Mesendoderm (in vitro differentiated cells): ENCODE results near the gene MOGAT1.

Source experiments
- DNase-seq: peaks from one replicate; pipeline ENCODE4 v3.0.0; 2013
- H2AK5ac ChIP-seq: 2 replicates; pipeline ENCODE4 v1.6.1; 2013; ENCODE audit warnings: low read length, inconsistent platforms
- H2BK120ac ChIP-seq: 2 replicates; pipeline ENCODE4 v1.6.1; 2013; ENCODE audit warnings: low read depth, mild to moderate bottlenecking, low read length, moderate library complexity, mixed read lengths
- H2BK15ac ChIP-seq: replicated peaks from 2 replicates; pipeline ENCODE4 v1.6.1; 2013; ENCODE audit warnings: low read depth, mild to moderate bottlenecking, moderate library complexity
- H2BK5ac ChIP-seq: 2 replicates; pipeline ENCODE4 v1.6.1; 2013; ENCODE audit warnings: low read length, inconsistent platforms
- H3K18ac ChIP-seq: 2 replicates; pipeline ENCODE4 v1.6.1; 2013; ENCODE audit warnings: mild to moderate bottlenecking, low read length, mixed read lengths
- H3K23ac ChIP-seq: one replicate; pipeline ENCODE4 v1.6.1; 2013; ENCODE audit warnings: low read length
- H3K27ac ChIP-seq: 2 replicates; pipeline ENCODE4 v1.5.1; 2013; ENCODE audit warnings: low read depth, mild to moderate bottlenecking, inconsistent platforms, low read length, moderate library complexity
- H3K27me3 ChIP-seq: 2 replicates; pipeline ENCODE4 v1.6.1; 2013; ENCODE audit warnings: low read length, control low read depth, mild to moderate bottlenecking, inconsistent platforms; ENCODE audit not compliant: insufficient read depth, poor library complexity
- H3K36me3 ChIP-seq: 2 replicates; pipeline ENCODE4 v1.6.1; 2013; ENCODE audit warnings: low read length, inconsistent platforms; ENCODE audit not compliant: control insufficient read depth, insufficient read depth
- H3K4ac ChIP-seq: one replicate; pipeline ENCODE4 v1.6.1; 2013; ENCODE audit warnings: low read depth, mild to moderate bottlenecking, low read length, moderate library complexity
- H3K4me1 ChIP-seq: 2 replicates; pipeline ENCODE4 v1.6.1; 2013; ENCODE audit warnings: low read depth, low read length, inconsistent platforms; ENCODE audit not compliant: control insufficient read depth
- H3K4me2 ChIP-seq: 2 replicates; pipeline ENCODE4 v1.6.1; 2013; ENCODE audit warnings: low read length
- H3K4me3 ChIP-seq: 2 replicates; pipeline ENCODE4 v1.5.1; 2013; ENCODE audit warnings: mild to moderate bottlenecking, low read length
- H3K56ac ChIP-seq: one replicate; pipeline ENCODE4 v1.6.1; 2013; ENCODE audit warnings: low read length
- H3K79me1 ChIP-seq: 2 replicates; pipeline ENCODE4 v1.6.1; 2013; ENCODE audit warnings: low read length, inconsistent platforms
- H3K79me2 ChIP-seq: 2 replicates; pipeline ENCODE4 v1.6.1; 2013; ENCODE audit warnings: mild to moderate bottlenecking, low read length; ENCODE audit not compliant: control insufficient read depth, insufficient read depth
- H3K9ac ChIP-seq: 2 replicates; pipeline ENCODE4 v1.6.1; 2013; ENCODE audit warnings: low read length, inconsistent platforms
- H4K5ac ChIP-seq: one replicate; pipeline ENCODE4 v1.6.1; 2013; ENCODE audit warnings: low read length
- H4K8ac ChIP-seq: one replicate; pipeline ENCODE4 v1.6.1; 2013; ENCODE audit warnings: low read depth, mild to moderate bottlenecking, control low read depth, low read length, moderate library complexity
- WGBS: extraction: QIAGEN DNeasy Blood & Tissue Kit; methylation state at CpG from one replicate; pipeline ENCODE4 v1.1.7; 2013; ENCODE audit warnings: low lambda C conversion rate, missing lambda C conversion rate; ENCODE audit not compliant: insufficient coverage; ENCODE audit errors: extremely low coverage; 5-methylcytosine and 5-hydroxymethylcytosine counted together

Gene MOGAT1

DNA sequence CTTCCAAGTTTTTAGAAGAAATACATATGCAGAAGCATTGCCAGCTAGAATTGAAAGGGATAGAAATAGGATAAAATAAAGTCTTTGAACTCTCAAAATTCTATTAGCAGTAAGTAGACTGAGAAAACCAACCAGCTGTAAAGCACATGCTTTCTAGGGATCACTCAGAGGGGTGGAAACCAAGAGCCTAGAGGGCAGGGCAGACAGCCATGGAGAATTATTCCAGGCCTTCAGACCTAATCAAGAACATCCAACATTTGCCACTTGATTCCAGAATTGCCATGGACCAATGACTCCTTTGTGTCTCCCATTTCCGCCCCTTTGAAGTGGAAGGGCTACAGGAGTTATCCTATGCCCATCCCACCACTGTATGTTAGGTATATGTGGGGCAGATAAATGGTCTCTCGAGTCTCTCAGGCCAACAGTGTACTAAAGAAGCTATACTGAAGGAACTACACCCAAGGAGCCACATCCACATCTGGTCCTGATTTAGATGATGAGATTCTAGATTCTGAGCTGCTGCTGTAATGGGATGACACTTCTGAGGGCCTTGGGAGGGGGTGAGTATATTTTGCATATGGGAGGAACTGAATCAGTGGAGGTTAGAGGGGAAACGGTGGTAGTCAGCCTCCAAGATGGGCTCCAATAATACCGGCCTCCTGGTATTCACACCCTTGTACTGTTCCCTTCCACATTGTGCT is 19.6 kb upstream of the MOGAT1 start:
- Histone ChIP-seq H3K18ac (no peak overlapping the region), H3K79me2 (peaks cover 39% of the 10 kb centered on the region), H3K27me3 (no peaks in the 10 kb centered on the region), H4K8ac (no peak overlapping the region), H3K79me1 (peaks cover 26% of the 10 kb centered on the region), H3K4me1 (no peaks in the 10 kb centered on the region), H3K23ac (no peak overlapping the region), H2AK5ac (no peak overlapping the region), H2BK120ac (no peak overlapping the region), H3K4me2 (no peak overlapping the region), H2BK15ac (no peak overlapping the region), H3K36me3 (no peaks in the 10 kb centered on the region), H3K4me3 (no peak overlapping the region), H2BK5ac (no peak overlapping the region), H4K5ac (no peak overlapping the region), H3K4ac (no peak overlapping the region), H3K56ac (no peak overlapping the region), H3K9ac (no peak overlapping the region), H3K27ac (no peak overlapping the region)
- DNase-seq, result no peak
- no CpG with 5 or more reads among the region's 4 CpGs for WGBS

DNA sequence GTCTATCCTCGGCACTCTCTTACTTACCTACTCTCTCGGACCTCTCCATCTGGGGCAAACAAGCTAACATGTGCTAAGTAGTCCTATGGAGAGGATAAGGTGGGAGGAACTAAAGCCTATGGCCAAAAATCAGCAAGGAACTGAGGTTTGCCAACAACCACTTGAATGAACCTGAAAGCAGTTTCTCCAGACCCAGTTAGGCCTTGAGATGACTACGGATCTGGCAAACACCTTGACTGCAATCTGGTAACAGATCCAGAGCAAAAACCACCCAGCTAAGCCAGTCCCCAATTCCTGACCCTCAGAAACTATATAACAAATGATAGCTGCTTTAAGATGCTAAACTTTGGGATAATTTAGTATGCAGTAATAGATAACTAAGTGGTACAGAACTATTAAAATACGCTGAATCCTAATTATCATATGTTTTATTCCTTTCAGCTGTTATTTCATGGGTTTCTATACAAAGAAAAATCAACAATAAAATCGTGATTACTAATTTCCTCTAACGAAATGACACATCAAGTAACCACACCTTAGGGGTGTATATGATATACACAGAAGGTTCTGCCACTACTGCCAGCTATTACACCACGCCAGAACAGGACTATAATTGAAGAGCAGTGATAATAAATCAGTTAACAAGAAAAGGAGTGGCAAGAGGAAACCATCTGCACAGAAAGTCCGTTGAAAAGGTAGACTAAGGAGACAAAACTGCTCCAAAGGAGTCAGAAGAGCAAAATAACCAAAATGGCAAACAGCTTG is 18.8 kb upstream of the MOGAT1 start:
- WGBS, result no CpG with 5 or more reads among the region's 8 CpGs
- no peaks in the 10 kb centered on the region for H3K36me3 ChIP-seq

GRCh38 chr2:222653280-222653679 is 18.2 kb upstream of the MOGAT1 start:
- H4K8ac ChIP-seq, result no peak overlapping the region
- H2BK5ac ChIP-seq, result no peak overlapping the region
- no peaks in the 10 kb centered on the region for H3K36me3 ChIP-seq

More for the DNA sequence above, 18.8 kb upstream of the MOGAT1 start:
- no peak overlapping the region for H3K4me2 ChIP-seq
- no peak overlapping the region for H2BK15ac ChIP-seq
- no peak overlapping the region for H3K4me3 ChIP-seq
- no peak for DNase-seq
- no peak overlapping the region for H3K18ac ChIP-seq
- H3K27me3 ChIP-seq, result no peaks in the 10 kb centered on the region
- H2AK5ac ChIP-seq, result no peak overlapping the region
- no peak overlapping the region for H4K5ac ChIP-seq
- no peak overlapping the region for H4K8ac ChIP-seq
- H3K9ac ChIP-seq, result no peak overlapping the region
- no peak overlapping the region for H3K23ac ChIP-seq
- H3K56ac ChIP-seq, result peak overlapping the region; percentile 54
- H3K79me1 ChIP-seq, result peaks cover 27% of the 10 kb centered on the region
- no peak overlapping the region for H2BK120ac ChIP-seq
- no peak overlapping the region for H3K27ac ChIP-seq
- no peaks in the 10 kb centered on the region for H3K4me1 ChIP-seq
- no peak overlapping the region for H3K4ac ChIP-seq
- H3K79me2 ChIP-seq, result peaks cover 39% of the 10 kb centered on the region
- no peak overlapping the region for H2BK5ac ChIP-seq

DNA sequence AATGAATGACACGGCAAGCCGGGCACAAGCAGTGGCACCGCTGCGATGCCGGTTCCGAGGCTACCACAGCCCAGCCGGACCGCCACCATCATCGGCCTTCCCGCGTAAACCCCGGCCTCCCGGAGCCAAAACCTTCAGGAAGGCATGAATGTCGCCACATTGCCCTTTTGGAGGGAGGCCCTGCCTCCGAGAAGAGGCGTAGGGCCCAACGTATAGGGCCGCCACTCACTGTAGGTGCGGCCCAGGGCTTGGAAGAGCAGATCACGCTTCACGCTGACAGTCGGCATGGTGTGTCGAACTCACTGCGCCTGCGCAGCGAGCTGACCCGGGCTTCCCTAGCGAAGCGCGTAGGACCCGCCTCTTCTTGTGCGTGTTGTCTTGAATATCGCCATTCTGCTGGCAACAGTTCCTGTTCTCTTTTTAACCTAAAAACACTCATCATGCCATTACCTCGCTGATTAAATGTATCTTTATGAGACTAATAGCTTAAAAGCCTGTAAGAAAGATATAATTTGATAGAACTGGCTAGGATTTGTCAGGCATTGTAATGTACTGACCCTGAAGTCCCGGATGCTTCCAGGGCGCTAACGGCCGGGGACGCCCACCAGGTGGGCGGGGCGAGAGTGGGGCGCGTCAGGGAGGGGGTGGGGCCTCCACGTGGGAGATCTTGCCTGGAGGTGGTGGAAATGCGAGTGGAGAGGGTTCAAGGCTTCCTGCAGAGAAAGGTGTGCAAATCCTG is 15.5 kb upstream of the MOGAT1 start, which contains the start of gene FARSB:
TSS of gene FARSB (minus strand) at position 306 of the 739 bp plus-strand sequence. CDS start at position 287, 19 bp downstream.
- H3K4ac ChIP-seq, result peak within 1 kb of the TSS; percentile 58
- peak within 1 kb of the TSS; percentile 29 for H3K23ac ChIP-seq
- H4K5ac ChIP-seq, result peak within 1 kb of the TSS; percentile 40
- H3K79me1 ChIP-seq, result peaks cover 18% of the 10 kb centered on the region
- no peak within 1 kb of the TSS for H2BK120ac ChIP-seq
- H3K4me1 ChIP-seq, result no peaks in the 10 kb centered on the region
- H3K4me2 ChIP-seq, result peak within 1 kb of the TSS; percentile 76
- peak within 1 kb of the TSS; percentile 17 for H2BK5ac ChIP-seq
- peak within 1 kb of the TSS; percentile 94 for H2AK5ac ChIP-seq
- no CpG with 5 or more reads among the region's 45 CpGs for WGBS
- peak; percentile 97 for DNase-seq
- H3K4me3 ChIP-seq, result peak within 1 kb of the TSS; percentile 100
- H4K8ac ChIP-seq, result no peak within 1 kb of the TSS
- H3K56ac ChIP-seq, result peak within 1 kb of the TSS; percentile 100
- no peak within 1 kb of the TSS for H2BK15ac ChIP-seq
- no peaks in the 10 kb centered on the region for H3K27me3 ChIP-seq
- H3K9ac ChIP-seq, result peak within 1 kb of the TSS; percentile 98
- H3K18ac ChIP-seq, result no peak within 1 kb of the TSS
- H3K36me3 ChIP-seq, result no peaks in the 10 kb centered on the region
- no peak within 1 kb of the TSS for H3K27ac ChIP-seq
- peaks cover 29% of the 10 kb centered on the region for H3K79me2 ChIP-seq

More at GRCh38 chr2:222653280-222653679, 18.2 kb upstream of the MOGAT1 start:
- H3K4ac ChIP-seq, result no peak overlapping the region
- no peaks in the 10 kb centered on the region for H3K4me1 ChIP-seq
- no peak overlapping the region for H2AK5ac ChIP-seq
- H3K56ac ChIP-seq, result peak overlapping the region; percentile 70
- H3K79me1 ChIP-seq, result peaks cover 27% of the 10 kb centered on the region
- H3K4me3 ChIP-seq, result no peak overlapping the region
- peaks cover 39% of the 10 kb centered on the region for H3K79me2 ChIP-seq
- H3K18ac ChIP-seq, result no peak overlapping the region
- no peak overlapping the region for H4K5ac ChIP-seq
- no peak overlapping the region for H2BK15ac ChIP-seq
- no peak overlapping the region for H3K4me2 ChIP-seq
- no peak overlapping the region for H2BK120ac ChIP-seq
- no peak overlapping the region for H3K27ac ChIP-seq
- H3K23ac ChIP-seq, result no peak overlapping the region
- peak overlapping the region; percentile 32 for H3K9ac ChIP-seq
- H3K27me3 ChIP-seq, result no peaks in the 10 kb centered on the region
- no peak for DNase-seq

GRCh38 chr2:222656526-222657446 is 14.7 kb upstream of the MOGAT1 start:
- H3K4me3 ChIP-seq, result peak overlapping the region; percentile 52
- no peaks in the 10 kb centered on the region for H3K27me3 ChIP-seq
- H4K8ac ChIP-seq, result no peak overlapping the region
- H2BK120ac ChIP-seq, result no peak overlapping the region
- peaks cover 28% of the 10 kb centered on the region for H3K79me2 ChIP-seq
- no peak overlapping the region for H2AK5ac ChIP-seq
- H3K9ac ChIP-seq, result peak overlapping the region; percentile 73
- WGBS, result no CpG with 5 or more reads among the region's 13 CpGs
- peak overlapping the region; percentile 92 for H3K56ac ChIP-seq
- H4K5ac ChIP-seq, result peak overlapping the region; percentile 40
- H3K23ac ChIP-seq, result no peak overlapping the region
- no peak overlapping the region for H2BK15ac ChIP-seq
- H3K18ac ChIP-seq, result no peak overlapping the region
- H3K4ac ChIP-seq, result peak overlapping the region; percentile 46
- peaks cover 16% of the 10 kb centered on the region for H3K79me1 ChIP-seq
- no peaks in the 10 kb centered on the region for H3K4me1 ChIP-seq
- H3K36me3 ChIP-seq, result no peaks in the 10 kb centered on the region
- no peak overlapping the region for H3K27ac ChIP-seq
- H3K4me2 ChIP-seq, result peak overlapping the region; percentile 43
- no peak overlapping the region for H2BK5ac ChIP-seq
- no peak for DNase-seq
